GM12892 (cell line): ENCODE data around the gene SNW1.

ENCODE experiments used
- POLR2A ChIP-seq: IDR thresholded peaks from 2 replicates; pipeline ENCODE4 v1.6.1; 2011; ENCODE audit warnings: low read depth, low read length, control low read depth
- TAF1 ChIP-seq: IDR thresholded peaks from 2 replicates; pipeline ENCODE4 v1.6.1; 2011; ENCODE audit warnings: low read depth, mild to moderate bottlenecking, control low read depth, low read length, borderline replicate concordance

- TF ChIP-seq TAF1 (no peak), POLR2A (no peak)
Observed at GRCh38 chr14:77804592-77804991, 43.6 kb upstream of the SNW1 start.
